PC-9 (cell line): ENCODE results near the gene KIF16B. TPM values are rescaled to one million over a fixed set of nuclear protein-coding genes. Genes with fewer than 3 reads are reported as not detected.

Source experiments
- BruUV-seq: library from RNA; stranded (reverse); fragments of 400-500 nt; replicated peaks from 2 replicates; lab custom pipeline; 2021; lab: Mats Ljungman, UMichigan
- CTCF ChIA-PET: fragments of 300-600 bp; sonication (Branson Sonifier 250); formaldehyde crosslinking; loops from one replicate; lab custom pipeline; 2022; ENCODE audit warnings: antibody characterized with exemption; lab: Charles Lee
- POLR2A ChIA-PET: fragments of 300-600 bp; sonication (Branson Sonifier 250); formaldehyde crosslinking; loops from one replicate; lab custom pipeline; 2022; ENCODE audit warnings: antibody characterized with exemption; ENCODE audit not compliant: unreplicated experiment; lab: Charles Lee
- DNase-seq, 2 experiments: peaks; one replicate each; pipeline versions ENCODE4 v3.0.0 to v3.0.0-alpha.2; 2015 to 2022; ENCODE audit warnings: mixed read lengths in 1 of 2
- H2AFZ ChIP-seq: fragments of 200-600 bp; sonication (generic); 2 replicates; pipeline ENCODE4 v1.8.1; 2017; ENCODE audit warnings: antibody characterized with exemption
- H3F3A ChIP-seq: fragments of 200-600 bp; sonication (generic); 2 replicates; pipeline ENCODE4 v1.8.1; 2017; ENCODE audit warnings: antibody characterized with exemption, mild to moderate bottlenecking, low read depth; ENCODE audit not compliant: insufficient read depth
- H3K27ac ChIP-seq: fragments of 200-600 bp; sonication (generic); 2 replicates; pipeline ENCODE4 v1.6.1; 2016; ENCODE audit warnings: mixed run types
- H3K27me3 ChIP-seq: fragments of 200-600 bp; sonication (generic); 2 replicates; pipeline ENCODE4 v1.6.1; 2016; ENCODE audit warnings: low read depth, mixed run types; ENCODE audit not compliant: insufficient read depth
- H3K36me3 ChIP-seq: fragments of 200-600 bp; sonication (generic); 2 replicates; pipeline ENCODE4 v1.6.1; 2016; ENCODE audit warnings: low read depth, mixed run types
- H3K4me1 ChIP-seq: fragments of 200-600 bp; sonication (generic); replicated peaks from 2 replicates; pipeline ENCODE4 v1.6.1; 2016; ENCODE audit warnings: mixed run types; ENCODE audit not compliant: insufficient read depth
- H3K4me2 ChIP-seq: fragments of 200-600 bp; sonication (generic); 2 replicates; pipeline ENCODE4 v1.6.1; 2017; ENCODE audit warnings: mixed run types
- H3K4me3 ChIP-seq: fragments of 200-600 bp; sonication (generic); 2 replicates; pipeline ENCODE4 v1.6.1; 2016; ENCODE audit warnings: mixed run types
- H3K79me2 ChIP-seq: fragments of 200-600 bp; sonication (generic); 2 replicates; pipeline ENCODE4 v1.6.1; 2017; ENCODE audit warnings: low read depth, mixed run types
- H3K9me2 ChIP-seq: fragments of 200-600 bp; sonication (generic); 2 replicates; pipeline ENCODE4 v1.8.1; 2017; ENCODE audit warnings: mild to moderate bottlenecking; ENCODE audit not compliant: insufficient read depth
- H3K9me3 ChIP-seq: fragments of 200-600 bp; sonication (generic); 2 replicates; pipeline ENCODE4 v1.8.1; 2016; ENCODE audit warnings: low read depth; ENCODE audit not compliant: insufficient read depth
- H4K20me1 ChIP-seq: fragments of 200-600 bp; sonication (generic); 2 replicates; pipeline ENCODE4 v1.8.1; 2017; ENCODE audit not compliant: insufficient read depth
- CTCF ChIP-seq: fragments of 200-600 bp; sonication (generic); conservative IDR thresholded peaks from 2 replicates; pipeline ENCODE4 v1.6.1; 2017; ENCODE audit warnings: mixed run types, antibody characterized with exemption, mild to moderate bottlenecking, moderate library complexity
- EZH2 ChIP-seq: fragments of 200-600 bp; sonication (generic); IDR thresholded peaks from 2 replicates; pipeline ENCODE4 v1.8.0; 2017; ENCODE audit warnings: antibody characterized with exemption, low read depth
- intact Hi-C: fragments of 100-400 bp; cut with micrococcal nuclease; formaldehyde crosslinking; loops from one replicate; pipeline ENCODE4 v1.10.0; 2022; ENCODE audit not compliant: unreplicated experiment
- total RNA-seq: library from RNA; stranded (reverse); gene quantifications from 2 replicates; pipeline ENCODE4 v1.2.3, GENCODE V29; 2021

The KIF16B gene
- total RNA-seq, 1 experiment from 2014 or later: 17.6 TPM

- Histone ChIP-seq H3K4me3 (no peak overlapping the region), H3K4me2 (no peak overlapping the region), H4K20me1 (no peaks in the 10 kb centered on the region), H2AFZ (no peak overlapping the region), H3K9me2 (no peaks in the 10 kb centered on the region), H3K79me2 (no peaks in the 10 kb centered on the region), H3K9me3 (no peaks in the 10 kb centered on the region), H3F3A (no peaks in the 10 kb centered on the region), H3K36me3 (no peaks in the 10 kb centered on the region), H3K4me1 (no peaks in the 10 kb centered on the region), H3K27me3 (no peaks in the 10 kb centered on the region), H3K27ac (no peak overlapping the region)
- BruUV-seq: no TSS peak
- no peak for TF ChIP-seq EZH2
- TF ChIP-seq CTCF: no peak
- POLR2A ChIA-PET: no interaction called here
- DNase-seq: no peak
- intact Hi-C loops: no loop called here
- CTCF ChIA-PET: no interaction called here
Measured at GRCh38 chr20:16385891-16386290, 187.4 kb downstream of the KIF16B start.

- H3F3A ChIP-seq: no peaks in the 10 kb centered on the region
- H3K27ac ChIP-seq: no peak overlapping the region
- H3K36me3 ChIP-seq: no peaks in the 10 kb centered on the region
- H3K79me2 ChIP-seq: no peaks in the 10 kb centered on the region
- no peak for DNase-seq
- ChIA-PET POLR2A (no interaction called here), CTCF (no interaction called here)
- H3K9me2 ChIP-seq: no peaks in the 10 kb centered on the region
- H3K4me2 ChIP-seq: no peak overlapping the region
- H2AFZ ChIP-seq: no peak overlapping the region
- H3K27me3 ChIP-seq: no peaks in the 10 kb centered on the region
- H3K9me3 ChIP-seq: no peaks in the 10 kb centered on the region
- no peaks in the 10 kb centered on the region for H4K20me1 ChIP-seq
- no TSS peak for BruUV-seq
- H3K4me1 ChIP-seq: no peaks in the 10 kb centered on the region
- no peak overlapping the region for H3K4me3 ChIP-seq
- intact Hi-C loops: no loop called here
- no peak for TF ChIP-seq EZH2
- no peak for TF ChIP-seq CTCF
Measured at GRCh38 chr20:16385462-16385861, 187.8 kb downstream of the KIF16B start.

- CTCF ChIA-PET: no interaction called here
- intact Hi-C loops: no loop called here
- H4K20me1 ChIP-seq: no peaks in the 10 kb centered on the region
- no TSS peak for BruUV-seq
- no peaks in the 10 kb centered on the region for H3K9me2 ChIP-seq
- H3K27me3 ChIP-seq: no peaks in the 10 kb centered on the region
- DNase-seq: no peak
- no peaks in the 10 kb centered on the region for H3K4me1 ChIP-seq
- no peaks in the 10 kb centered on the region for H3K79me2 ChIP-seq
- POLR2A ChIA-PET: no interaction called here
- TF ChIP-seq EZH2 (no peak), CTCF (no peak)
- H3K9me3 ChIP-seq: no peaks in the 10 kb centered on the region
- no peak overlapping the region for H3K27ac ChIP-seq
- H3K36me3 ChIP-seq: no peaks in the 10 kb centered on the region
- H3K4me3 ChIP-seq: no peak overlapping the region
- H3K4me2 ChIP-seq: no peak overlapping the region
- no peaks in the 10 kb centered on the region for H3F3A ChIP-seq
- H2AFZ ChIP-seq: no peak overlapping the region
Measured at GRCh38 chr20:16381444-16381843, 191.8 kb downstream of the KIF16B start.
